H1 (cell line): Measurements from ENCODE around the gene RAP2A. TPM values are rescaled to one million over a fixed set of nuclear protein-coding genes. Genes with fewer than 3 reads are reported as not detected.

Experiments used
- CTCF ChIA-PET: fragments of 300-600 bp; sonication (Branson Sonifier 250); formaldehyde crosslinking; loops from one replicate; lab custom pipeline; 2021; ENCODE audit not compliant: partially characterized antibody; lab: Charles Lee
- POLR2A ChIA-PET: fragments of 300-600 bp; sonication (Branson Sonifier 250); formaldehyde crosslinking; loops from one replicate; lab custom pipeline; 2021; ENCODE audit warnings: inconsistent platforms; ENCODE audit not compliant: partially characterized antibody; lab: Charles Lee
- DNase-seq, 2 experiments: peaks; one replicate each; pipeline versions ENCODE4 v3.0.0 to v3.0.0-alpha.2; 2010 to 2022; ENCODE audit warnings: low spot score in 2 of 2, low read depth in 1 of 2, mixed read lengths in 1 of 2
- FAIRE-seq: peaks from 2 replicates; lab custom pipeline; 2011; peaks lifted over from hg19 to GRCh38; lab: Jason Lieb, UNC
- H2AFZ ChIP-seq: 2 replicates; pipeline ENCODE4 v1.8.1; 2012; ENCODE audit warnings: low read length, inconsistent platforms
- H2AK5ac ChIP-seq: 2 replicates; pipeline ENCODE4 v1.6.1; 2013; ENCODE audit warnings: low read depth, low read length
- H2BK120ac ChIP-seq: replicated peaks from 2 replicates; pipeline ENCODE3; 2013; ENCODE audit warnings: low read depth, low read length, inconsistent platforms
- H2BK12ac ChIP-seq: 2 replicates; pipeline ENCODE4 v1.6.1; 2013; ENCODE audit warnings: low read depth, low read length
- H2BK15ac ChIP-seq: 2 replicates; pipeline ENCODE4 v1.6.1; 2013; ENCODE audit warnings: low read length
- H2BK20ac ChIP-seq: 2 replicates; pipeline ENCODE4 v1.6.1; 2013; ENCODE audit warnings: low read length
- H2BK5ac ChIP-seq: 2 replicates; pipeline ENCODE4 v1.6.1; 2013; ENCODE audit warnings: low read depth, low read length
- H3K14ac ChIP-seq: 2 replicates; pipeline ENCODE4 v1.6.1; 2013; ENCODE audit warnings: inconsistent platforms; ENCODE audit not compliant: insufficient read length
- H3K18ac ChIP-seq: 2 replicates; pipeline ENCODE4 v1.6.1; 2013; ENCODE audit warnings: low read length; ENCODE audit errors: extremely low read depth
- H3K23ac ChIP-seq: 2 replicates; pipeline ENCODE4 v1.6.1; 2013; ENCODE audit warnings: inconsistent platforms; ENCODE audit not compliant: insufficient read length
- H3K23me2 ChIP-seq: 2 replicates; pipeline ENCODE4 v1.6.1; 2013; ENCODE audit warnings: low read depth, low read length
- H3K27ac ChIP-seq: 2 replicates; pipeline ENCODE4 v1.6.1; 2011; ENCODE audit warnings: low read depth, low read length, inconsistent platforms
- H3K27me3 ChIP-seq, 4 experiments: replicated peaks in 1 of 4; 1 replicate in 1 of 4; 2 replicates in 3 of 4; pipeline versions ENCODE4 v1.6.1 to v1.8.1; 2011 to 2013; ENCODE audit warnings: low read length in 3 of 4, mild to moderate bottlenecking in 3 of 4, inconsistent platforms in 2 of 4, mixed read lengths in 2 of 4, moderate library complexity in 1 of 4; ENCODE audit not compliant: control insufficient read depth in 3 of 4, insufficient read depth in 3 of 4; ENCODE audit errors: extremely low read depth in 1 of 4
- H3K36me3 ChIP-seq, 4 experiments: 2 replicates each; pipeline versions ENCODE4 v1.6.1 to v1.8.1; 2011 to 2013; ENCODE audit warnings: mild to moderate bottlenecking in 4 of 4, low read length in 3 of 4, moderate library complexity in 2 of 4, control low read depth in 1 of 4, inconsistent platforms in 1 of 4; ENCODE audit not compliant: insufficient read depth in 4 of 4, control insufficient read depth in 2 of 4
- H3K4ac ChIP-seq: replicated peaks from 2 replicates; pipeline ENCODE3; 2013; ENCODE audit warnings: low read length, low read depth, mixed read lengths, inconsistent platforms; ENCODE audit not compliant: insufficient read length
- H3K4me1 ChIP-seq, 4 experiments: replicated peaks in 1 of 4; 1 replicate in 1 of 4; 2 replicates in 3 of 4; pipeline versions ENCODE4 v1.6.1 to v1.8.1; 2011 to 2013; ENCODE audit warnings: low read length in 3 of 4, inconsistent platforms in 2 of 4, mixed read lengths in 1 of 4; ENCODE audit not compliant: insufficient read depth in 4 of 4, control insufficient read depth in 3 of 4
- H3K4me2 ChIP-seq, 2 experiments: 2 replicates each; pipeline versions ENCODE4 v1.6.1 to v1.8.1; 2011 to 2013; ENCODE audit warnings: low read depth in 2 of 2, low read length in 2 of 2, control low read depth in 1 of 2, inconsistent platforms in 1 of 2, mild to moderate bottlenecking in 1 of 2; ENCODE audit not compliant: insufficient read depth in 1 of 2
- H3K4me3 ChIP-seq, 4 experiments: fragments of 200-600, 300-600 bp in 1 of 4; sonication (generic), shearing (Covaris generic), sonication (Bioruptor Twin) in 1 of 4; 2 replicates each; pipeline versions ENCODE4 v1.5.1 to v1.8.1; 2011 to 2016; ENCODE audit warnings: low read length in 4 of 4, low read depth in 3 of 4, control low read depth in 2 of 4, inconsistent platforms in 2 of 4, mild to moderate bottlenecking in 2 of 4, mixed read lengths in 1 of 4, moderate library complexity in 1 of 4; ENCODE audit not compliant: insufficient read depth in 2 of 4; ENCODE audit errors: extremely low read depth in 1 of 4
- H3K56ac ChIP-seq: replicated peaks from 2 replicates; pipeline ENCODE3; 2013; ENCODE audit warnings: low read depth, mild to moderate bottlenecking, mixed read lengths, low read length, inconsistent platforms; ENCODE audit not compliant: insufficient read length
- H3K79me1 ChIP-seq: 2 replicates; pipeline ENCODE4 v1.6.1; 2013; ENCODE audit warnings: low read depth, low read length, control low read depth
- H3K79me2 ChIP-seq, 2 experiments: 2 replicates each; pipeline versions ENCODE4 v1.6.1 to v1.8.1; 2012 to 2013; ENCODE audit warnings: low read length in 2 of 2, mild to moderate bottlenecking in 2 of 2, inconsistent platforms in 1 of 2; ENCODE audit not compliant: insufficient read depth in 2 of 2, control insufficient read depth in 1 of 2
- H3K9ac ChIP-seq, 4 experiments: replicated peaks in 1 of 4; 1 replicate in 1 of 4; 2 replicates in 3 of 4; pipeline versions ENCODE4 v1.6.1 to v1.8.1; 2011 to 2013; ENCODE audit warnings: low read depth in 3 of 4, low read length in 3 of 4, control low read depth in 2 of 4, mild to moderate bottlenecking in 2 of 4, moderate library complexity in 2 of 4, inconsistent platforms in 1 of 4; ENCODE audit errors: extremely low read depth in 1 of 4
- H3K9me3 ChIP-seq, 2 experiments: 2 replicates each; pipeline versions ENCODE4 v1.6.1 to v1.8.1; 2012 to 2013; ENCODE audit warnings: mild to moderate bottlenecking in 2 of 2, moderate library complexity in 2 of 2, control low read depth in 1 of 2, inconsistent platforms in 1 of 2, low read depth in 1 of 2, low read length in 1 of 2, mixed read lengths in 1 of 2; ENCODE audit not compliant: insufficient read depth in 2 of 2
- H4K20me1 ChIP-seq, 2 experiments: replicated peaks in 1 of 2; 2 replicates each; pipeline versions ENCODE3 to v1.8.1; 2011 to 2013; ENCODE audit warnings: inconsistent platforms in 2 of 2, low read length in 2 of 2, mild to moderate bottlenecking in 1 of 2; ENCODE audit not compliant: insufficient read depth in 2 of 2, control insufficient read depth in 1 of 2
- H4K5ac ChIP-seq: 2 replicates; pipeline ENCODE4 v1.6.1; 2013; ENCODE audit warnings: low read length, low read depth, mixed read lengths, inconsistent platforms; ENCODE audit not compliant: insufficient read length
- H4K8ac ChIP-seq: 2 replicates; pipeline ENCODE4 v1.8.0; 2013; ENCODE audit warnings: mild to moderate bottlenecking, moderate library complexity, low read length, inconsistent platforms; ENCODE audit not compliant: insufficient read depth; ENCODE audit errors: extremely low read depth
- H4K91ac ChIP-seq: replicated peaks from 2 replicates; pipeline ENCODE3; 2013; ENCODE audit warnings: low read length, mixed read lengths, inconsistent platforms; ENCODE audit not compliant: insufficient read length
- BACH1 ChIP-seq: IDR thresholded peaks from 2 replicates; pipeline ENCODE4 v1.6.1; 2012; ENCODE audit warnings: low read length, improper control_type of control experiment
- RAD21 ChIP-seq, 2 experiments: IDR thresholded peaks in 1 of 2; conservative IDR thresholded peaks in 1 of 2; 2 replicates each; pipeline ENCODE4 v1.6.1; 2011; ENCODE audit warnings: low read depth in 2 of 2, low read length in 2 of 2, improper control_type of control experiment in 1 of 2, inconsistent platforms in 1 of 2, mild to moderate bottlenecking in 1 of 2, moderate library complexity in 1 of 2
- SAP30 ChIP-seq: fragments of 300-600 bp; sonication (generic); IDR thresholded peaks from 2 replicates; pipeline ENCODE4 v1.7.1; 2012; ENCODE audit warnings: low read length, moderate library complexity, mild to moderate bottlenecking, inconsistent platforms; ENCODE audit not compliant: insufficient read depth, insufficient replicate concordance
- WGBS, 2 experiments: shearing (Covaris generic) in 1 of 2; methylation state at CpG; one replicate each; pipeline versions ENCODE4 v1.1.6 to v1.1.7; 2013 to 2015; ENCODE audit warnings: low lambda C conversion rate in 2 of 2, mixed read lengths in 2 of 2, inconsistent platforms in 1 of 2, low coverage in 1 of 2, missing lambda C conversion rate in 1 of 2; ENCODE audit not compliant: insufficient replicate concordance in 2 of 2, insufficient coverage in 1 of 2, insufficient read length in 1 of 2; ENCODE audit errors: extremely low coverage in 1 of 2, missing lambda C conversion rate in 1 of 2; 5-methylcytosine and 5-hydroxymethylcytosine counted together
- polyA plus RNA-seq, 7 experiments: library from polyadenylated mRNA; depleted of rRNA in 3 of 7; stranded (reverse) in 5 of 7; unstranded in 2 of 7; fragments of >200 nt in 5 of 7; fragments of 200-250 nt in 2 of 7; gene quantifications; 1 replicate in 5 of 7; 2 replicates in 1 of 7; 4 replicates in 1 of 7; pipeline versions ENCODE4 v1.2.1 to v1.2.3, GENCODE V29; 2011 to 2013; ENCODE audit warnings: missing spikeins in 2 of 7, mixed read lengths in 2 of 7
- total RNA-seq: library from RNA; stranded (reverse); fragmentation: NEBNext Ultra II Directional; extraction: Animal tissue kit (Norgen Biotek cat#: 25700); gene quantifications from 2 replicates; pipeline ENCODE4 v1.2.1, GENCODE V29; 2021

Gene RAP2A
- total and polyA plus RNA-seq, 2 of the 8 experiments (the other 6 are each of a cell fraction or from before 2014, with no cell fraction given): 8.4 to 43.4 TPM

DNA sequence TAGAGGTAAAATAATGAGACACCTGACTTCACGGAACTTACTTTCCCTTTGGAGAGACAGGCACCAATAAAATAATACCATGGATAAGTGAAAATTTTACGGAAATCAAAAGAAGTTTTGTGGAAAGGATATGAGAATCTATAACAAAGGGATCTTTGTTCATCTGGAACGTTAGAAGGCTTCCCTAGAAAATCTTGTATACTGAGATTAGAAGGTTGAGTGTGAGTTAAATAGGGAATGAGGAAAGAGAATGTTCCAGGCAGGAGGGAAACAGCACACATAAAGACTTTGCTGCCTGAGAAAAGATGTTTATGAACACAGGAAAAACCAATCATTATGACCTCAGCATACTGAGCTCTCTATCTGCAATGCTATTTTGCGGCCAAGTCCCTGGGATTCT, 19.6 kb upstream of the RAP2A start:
- POLR2A ChIA-PET: interaction anchor here (1.0 kb wide), 1 partner anchor 19 kb away, joined by 3 read pairs; the partner anchor contains the start of gene RAP2A
- DNase-seq (no peak), FAIRE-seq (no peak)
- H2BK120ac ChIP-seq: no peak overlapping the region
- no peak overlapping the region for H3K18ac ChIP-seq
- no peak overlapping the region for H3K56ac ChIP-seq
- H2BK20ac ChIP-seq: no peak overlapping the region
- no peak overlapping the region for H3K4me2 ChIP-seq
- H3K14ac ChIP-seq: no peak overlapping the region
- no peaks in the 10 kb centered on the region for H3K36me3 ChIP-seq
- H2BK12ac ChIP-seq: no peak overlapping the region
- no peaks in the 10 kb centered on the region for H3K79me1 ChIP-seq
- H3K27ac ChIP-seq: no peak overlapping the region
- H2AK5ac ChIP-seq: no peak overlapping the region
- no peak overlapping the region for H3K4me3 ChIP-seq
- no peak overlapping the region for H3K9ac ChIP-seq
- WGBS, 2 experiments: 86% methylated on average over 4 of the region's 4 CpGs; no CpG with 5 or more reads in 1 of the 2 experiments
- H2BK15ac ChIP-seq: no peak overlapping the region
- no peak overlapping the region for H3K4ac ChIP-seq
- no peaks in the 10 kb centered on the region for H3K23me2 ChIP-seq
- no peaks in the 10 kb centered on the region for H3K4me1 ChIP-seq
- H2BK5ac ChIP-seq: no peak overlapping the region
- CTCF ChIA-PET: interaction anchor here (1.2 kb wide), 1 partner anchor 12 kb away, joined by 3 read pairs; no protein-coding TSS in a partner anchor
- H3K27me3 ChIP-seq: no peaks in the 10 kb centered on the region
- 0 out of 2 replicates have a peak overlapping the region, but pooled peaks have one; percentile 22 for H2AFZ ChIP-seq
- H4K8ac ChIP-seq: no peak overlapping the region
- no peaks in the 10 kb centered on the region for H3K79me2 ChIP-seq
- H4K20me1 ChIP-seq: no peaks in the 10 kb centered on the region
- H4K91ac ChIP-seq: no peak overlapping the region
- no peak overlapping the region for H4K5ac ChIP-seq
- H3K23ac ChIP-seq: no peak overlapping the region
- H3K9me3 ChIP-seq: no peaks in the 10 kb centered on the region
- TF ChIP-seq SAP30: no peak
- no peak for TF ChIP-seq BACH1
- no peak for TF ChIP-seq RAD21 (IDR thresholded peaks at IDR 0.05 in 1 of 2, conservative IDR thresholded peaks at IDR 0.05 in 1 of 2; ENCODE audit: low read depth in 2 of 2, low read length in 2 of 2)
